Fibroblast of mammary gland (primary cell): ENCODE measurements around the gene VAV1.

Source experiments
- DNase-seq: peaks from one replicate; pipeline ENCODE4 v3.0.0-alpha.2; 2010; ENCODE audit warnings: low read depth
- H3K4me3 ChIP-seq: 2 replicates; pipeline ENCODE4 v1.5.1; 2011; ENCODE audit warnings: low read depth, mild to moderate bottlenecking, low read length, moderate library complexity; ENCODE audit not compliant: control insufficient read depth
- CTCF ChIP-seq: conservative IDR thresholded peaks from 2 replicates; pipeline ENCODE4 v1.5.1; 2011; ENCODE audit warnings: low read depth, low read length, inconsistent platforms; ENCODE audit not compliant: control insufficient read depth, insufficient read depth

Gene VAV1

GRCh38 chr19:6737873-6738786, 34.4 kb upstream of the VAV1 start:
- peak; percentile 63 for TF ChIP-seq CTCF
- peak; percentile 77 for DNase-seq
- H3K4me3 ChIP-seq: no peak overlapping the region

GRCh38 chr19:6738787-6739389, 33.6 kb upstream of the VAV1 start:
- DNase-seq: peak; percentile 47
- H3K4me3 ChIP-seq: peak overlapping the region; percentile 45
- no peak for TF ChIP-seq CTCF

GRCh38 chr19:6739390-6739882, 33.1 kb upstream of the VAV1 start, which contains the start of gene TRIP10:
Gene TRIP10 (plus strand): TSS chr19:6739680. CDS start chr19:6739762, 82 bp downstream.
- TF ChIP-seq CTCF: no peak
- peak; percentile 71 for DNase-seq
- peak within 1 kb of the TSS; percentile 85 for H3K4me3 ChIP-seq

- DNase-seq: no peak
- peak overlapping the region; percentile 85 for H3K4me3 ChIP-seq
- TF ChIP-seq CTCF: no peak
These were observed 32.5 kb upstream of the VAV1 start for GRCh38 chr19:6739883-6740588.

- peak; percentile 19 for DNase-seq
- peak overlapping the region; percentile 85 for H3K4me3 ChIP-seq
- no peak for TF ChIP-seq CTCF
These were observed 31.7 kb upstream of the VAV1 start for GRCh38 chr19:6740589-6741343.

GRCh38 chr19:6743066-6743465, 29.4 kb upstream of the VAV1 start:
- TF ChIP-seq CTCF: no peak
- no peak for DNase-seq
- H3K4me3 ChIP-seq: no peak overlapping the region
